SK-N-SH treated with all-trans-retinoic acid at 6 μM for 48 hours (cell line): Measurements from ENCODE around the gene SLC51B.
"Not testable (repeated sequence)": the region's sequence is repeated elsewhere in the genome, so short reads cannot be mapped to it uniquely, and the experiment has no call there.

Source experiments
- ATAC-seq: fragments of 200-7000 bp; cut with Tn5 transposase; 3 replicates; pipeline ENCODE4 v1.9.1; 2020; ENCODE audit warnings: mild to moderate bottlenecking, moderate library complexity
- ARNTL ChIP-seq: fragments of 450-650 bp; formaldehyde crosslinking; IDR thresholded peaks from 2 replicates; pipeline ENCODE4 v1.5.0; 2020; ENCODE audit warnings: low read depth, mild to moderate bottlenecking, moderate library complexity, borderline replicate concordance
- BACH2 ChIP-seq: fragments of 250-450 bp; sonication (Bioruptor Pico); IDR thresholded peaks from 2 replicates; pipeline ENCODE4 v1.9.0; 2021; ENCODE audit warnings: mild to moderate bottlenecking, borderline replicate concordance
- CREB5 ChIP-seq: fragments of 250-450 bp; sonication (Bioruptor Pico); IDR thresholded peaks from 2 replicates; pipeline ENCODE4 v1.5.1; 2020; ENCODE audit warnings: low read depth, mild to moderate bottlenecking, moderate library complexity
- ESRRG ChIP-seq: fragments of 250-450 bp; sonication (Bioruptor Pico); IDR thresholded peaks from 2 replicates; pipeline ENCODE4 v1.6.1; 2021; ENCODE audit warnings: mild to moderate bottlenecking
- GLIS3 ChIP-seq: fragments of 250-450 bp; sonication (Bioruptor Pico); IDR thresholded peaks from 2 replicates; pipeline ENCODE4 v1.5.0; 2020; ENCODE audit warnings: mild to moderate bottlenecking, moderate library complexity
- OSR1 ChIP-seq: fragments of 250-450 bp; sonication (Bioruptor Pico); IDR thresholded peaks from 2 replicates; pipeline ENCODE4 v1.8.0; 2022; ENCODE audit warnings: moderate library complexity, mild to moderate bottlenecking, inconsistent platforms
- PATZ1 ChIP-seq: fragments of 250-450 bp; sonication (Bioruptor Pico); IDR thresholded peaks from 2 replicates; pipeline ENCODE4 v1.8.0; 2020; ENCODE audit warnings: mild to moderate bottlenecking, moderate library complexity, borderline replicate concordance
- POU6F1 ChIP-seq: fragments of 250-450 bp; sonication (Bioruptor Pico); IDR thresholded peaks from 2 replicates; pipeline ENCODE4 v1.8.0; 2021; ENCODE audit warnings: low read depth, mild to moderate bottlenecking, moderate library complexity, borderline replicate concordance
- PPARA ChIP-seq: fragments of 250-450 bp; sonication (Bioruptor Pico); IDR thresholded peaks from 2 replicates; pipeline ENCODE4 v1.5.0; 2020; ENCODE audit warnings: mild to moderate bottlenecking, borderline replicate concordance
- RARB ChIP-seq: fragments of 250-450 bp; sonication (Bioruptor Pico); IDR thresholded peaks from 2 replicates; pipeline ENCODE4 v1.8.0; 2021; ENCODE audit warnings: mild to moderate bottlenecking, moderate library complexity
- SNAI2 ChIP-seq: fragments of 250-450 bp; sonication (Bioruptor Pico); IDR thresholded peaks from 2 replicates; pipeline ENCODE4 v1.5.0; 2020; ENCODE audit warnings: mild to moderate bottlenecking, moderate library complexity
- TOX ChIP-seq: fragments of 250-450 bp; sonication (Bioruptor Pico); IDR thresholded peaks from 2 replicates; pipeline ENCODE4 v1.8.0; 2021; ENCODE audit warnings: mild to moderate bottlenecking, moderate library complexity, borderline replicate concordance
- TSHZ2 ChIP-seq: fragments of 250-450 bp; sonication (Bioruptor Pico); IDR thresholded peaks from 2 replicates; pipeline ENCODE4 v1.5.0; 2020; ENCODE audit warnings: mild to moderate bottlenecking, moderate library complexity
- ZC3H10 ChIP-seq: fragments of 250-450 bp; sonication (Bioruptor Pico); IDR thresholded peaks from 2 replicates; pipeline ENCODE4 v1.5.1; 2021; ENCODE audit warnings: mild to moderate bottlenecking, moderate library complexity
- ZFP3 ChIP-seq: fragments of 250-450 bp; sonication (Bioruptor Pico); IDR thresholded peaks from 2 replicates; pipeline ENCODE4 v1.5.0; 2020; ENCODE audit warnings: mild to moderate bottlenecking, moderate library complexity
- ZNF565 ChIP-seq: fragments of 450-650 bp; formaldehyde crosslinking; conservative IDR thresholded peaks from 2 replicates; pipeline ENCODE4 v1.5.0; 2020; ENCODE audit warnings: low read depth, mild to moderate bottlenecking, moderate library complexity
- ZNF70 ChIP-seq: fragments of 450-650 bp; formaldehyde crosslinking; IDR thresholded peaks from 2 replicates; pipeline ENCODE4 v1.5.0; 2020; ENCODE audit warnings: mild to moderate bottlenecking, moderate library complexity
- ZNF8 ChIP-seq: fragments of 450-650 bp; formaldehyde crosslinking; IDR thresholded peaks from 2 replicates; pipeline ENCODE4 v1.5.0; 2020; ENCODE audit warnings: mild to moderate bottlenecking, moderate library complexity

The SLC51B gene

GRCh38 chr15:65041787-65042186 lies 3.4 kb upstream of the SLC51B start:
- TF ChIP-seq ZNF565 (CRISPR knock-in tag), result no peak

GRCh38 chr15:65042776-65043327 lies 2.3 kb upstream of the SLC51B start:
- ATAC-seq, result no peak
- TF ChIP-seq CREB5 (CRISPR knock-in tag) (no peak), POU6F1 (no peak), ZC3H10 (no peak), PPARA (no peak), ZNF70 (CRISPR knock-in tag) (no peak), BACH2 (no peak), GLIS3 (no peak), ZFP3 (CRISPR knock-in tag) (no peak), ESRRG (CRISPR knock-in tag) (no peak), TSHZ2 (no peak), ZNF565 (CRISPR knock-in tag) (no peak), PATZ1 (CRISPR knock-in tag) (no peak), SNAI2 (no peak)

More at GRCh38 chr15:65041787-65042186, 3.4 kb upstream of the SLC51B start:
- ATAC-seq, result no peak

- not testable (repeated sequence) for ATAC-seq
Observed at GRCh38 chr15:65044218-65044617, 969 bp upstream of the SLC51B start.

- TF ChIP-seq SNAI2 (no peak), OSR1 (CRISPR knock-in tag) (no peak), TOX (CRISPR knock-in tag) (no peak), ZC3H10 (no peak), ZFP3 (CRISPR knock-in tag) (no peak)
- ATAC-seq, result no peak
Observed at GRCh38 chr15:65048241-65048640, 3.1 kb downstream of the SLC51B start.

- peak; percentile 99 for ATAC-seq
- TF ChIP-seq PATZ1 (CRISPR knock-in tag), result no peak
- no peak for TF ChIP-seq ARNTL (CRISPR knock-in tag)
- TF ChIP-seq OSR1 (CRISPR knock-in tag), result no peak
- no peak for TF ChIP-seq SNAI2
- TF ChIP-seq CREB5 (CRISPR knock-in tag), result no peak
- no peak for TF ChIP-seq RARB (CRISPR knock-in tag)
- TF ChIP-seq GLIS3, result no peak
- no peak for TF ChIP-seq ZFP3 (CRISPR knock-in tag)
- TF ChIP-seq TSHZ2, result no peak
- TF ChIP-seq POU6F1, result no peak
- TF ChIP-seq ESRRG (CRISPR knock-in tag), result no peak
- no peak for TF ChIP-seq ZNF8 (CRISPR knock-in tag)
Observed at GRCh38 chr15:65049418-65049840, 4.2 kb downstream of the SLC51B start.
